GM12864 (cell line): ENCODE results near the gene USP15.

Experiments
- DNase-seq: peaks from one replicate; pipeline ENCODE4 v3.0.0-alpha.2; 2011; ENCODE audit warnings: low read depth
- H3K4me3 ChIP-seq: 2 replicates; pipeline ENCODE4 v1.5.1; 2011; ENCODE audit warnings: mild to moderate bottlenecking, low read depth, low read length, control low read depth
- TF ChIP-seq, protein P1 (sequence below): IDR thresholded peaks from 2 replicates; pipeline ENCODE4 v1.5.1; 2011; ENCODE audit warnings: low read depth, mild to moderate bottlenecking, moderate library complexity, low read length, control low read depth, inconsistent platforms; ENCODE audit errors: missing control alignments

Gene USP15

DNA sequence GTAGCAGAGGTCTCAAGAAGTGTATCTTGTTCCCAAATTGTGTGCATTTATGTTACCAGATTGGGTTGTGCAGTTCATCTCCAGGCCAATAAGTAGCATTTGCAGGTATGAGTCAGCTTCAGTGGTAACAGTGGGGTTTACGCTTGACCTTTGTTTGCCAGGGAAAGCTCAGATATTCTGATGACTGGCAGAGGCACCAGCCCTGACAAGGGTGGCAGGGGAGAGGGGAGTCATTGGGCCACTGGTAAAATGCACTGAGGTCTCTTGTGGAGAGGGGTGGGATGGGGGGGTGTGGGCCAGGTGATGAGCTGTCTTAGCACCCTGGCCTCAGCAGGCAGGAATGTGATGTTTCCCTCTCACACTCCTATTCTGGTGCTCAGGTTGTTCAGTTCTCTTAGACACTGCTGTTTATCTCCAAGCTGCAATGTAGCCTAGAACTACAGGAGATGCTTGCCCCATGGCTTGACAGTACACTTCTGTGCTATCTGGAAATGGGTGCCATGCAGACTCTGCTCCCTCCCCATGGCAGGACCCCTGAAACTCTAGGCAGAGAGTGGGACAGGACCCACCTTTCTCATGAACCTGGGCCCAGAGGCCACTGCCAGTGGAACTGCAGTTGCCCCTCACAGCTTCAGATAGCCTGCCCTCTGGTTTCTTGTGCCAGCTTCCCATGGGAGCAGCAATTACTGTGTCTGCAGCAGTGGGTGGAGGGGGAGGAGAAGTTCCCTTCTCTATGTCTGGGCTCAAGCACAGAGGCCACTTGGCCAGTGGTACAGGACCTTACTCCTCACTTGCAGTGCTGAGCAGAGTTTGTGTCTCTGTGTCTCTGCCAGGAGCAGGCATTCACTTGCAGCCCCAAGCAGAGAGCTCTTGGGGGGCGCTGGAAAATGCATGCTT, 31.9 kb downstream of the USP15 start:
- TF ChIP-seq, protein P1, sequence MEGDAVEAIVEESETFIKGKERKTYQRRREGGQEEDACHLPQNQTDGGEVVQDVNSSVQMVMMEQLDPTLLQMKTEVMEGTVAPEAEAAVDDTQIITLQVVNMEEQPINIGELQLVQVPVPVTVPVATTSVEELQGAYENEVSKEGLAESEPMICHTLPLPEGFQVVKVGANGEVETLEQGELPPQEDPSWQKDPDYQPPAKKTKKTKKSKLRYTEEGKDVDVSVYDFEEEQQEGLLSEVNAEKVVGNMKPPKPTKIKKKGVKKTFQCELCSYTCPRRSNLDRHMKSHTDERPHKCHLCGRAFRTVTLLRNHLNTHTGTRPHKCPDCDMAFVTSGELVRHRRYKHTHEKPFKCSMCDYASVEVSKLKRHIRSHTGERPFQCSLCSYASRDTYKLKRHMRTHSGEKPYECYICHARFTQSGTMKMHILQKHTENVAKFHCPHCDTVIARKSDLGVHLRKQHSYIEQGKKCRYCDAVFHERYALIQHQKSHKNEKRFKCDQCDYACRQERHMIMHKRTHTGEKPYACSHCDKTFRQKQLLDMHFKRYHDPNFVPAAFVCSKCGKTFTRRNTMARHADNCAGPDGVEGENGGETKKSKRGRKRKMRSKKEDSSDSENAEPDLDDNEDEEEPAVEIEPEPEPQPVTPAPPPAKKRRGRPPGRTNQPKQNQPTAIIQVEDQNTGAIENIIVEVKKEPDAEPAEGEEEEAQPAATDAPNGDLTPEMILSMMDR = no peak
- no peak for DNase-seq
- H3K4me3 ChIP-seq = no peak overlapping the region

DNA sequence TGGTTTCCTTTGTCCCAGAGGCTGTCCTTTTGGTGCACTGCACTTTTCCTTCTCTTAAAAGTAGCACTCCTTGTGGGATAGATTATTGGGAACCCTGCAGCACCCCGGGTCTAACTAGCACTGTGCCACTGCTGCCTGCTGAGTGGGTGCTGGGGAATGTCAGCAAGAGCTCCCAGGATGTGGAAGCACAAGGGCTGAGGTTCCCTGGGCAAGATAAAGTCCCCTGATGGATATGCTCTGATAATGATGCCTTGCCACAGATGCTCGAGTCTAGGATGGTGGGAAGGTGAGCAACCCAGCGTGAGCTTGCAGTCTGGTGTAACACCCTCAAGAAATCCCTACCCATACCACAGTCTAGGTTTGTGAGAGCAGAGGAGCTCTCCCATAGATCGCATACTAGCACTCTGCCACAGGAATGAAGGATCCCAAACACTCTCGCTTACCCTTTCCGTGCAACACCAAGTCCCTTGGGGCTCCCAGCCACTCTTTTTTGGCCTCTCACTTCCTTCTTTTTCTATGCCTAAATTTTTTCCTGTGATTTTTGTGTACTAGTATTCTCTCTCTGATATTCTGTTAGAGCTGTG, 32.6 kb downstream of the USP15 start:
- H3K4me3 ChIP-seq = no peak overlapping the region
- no peak for DNase-seq
- TF ChIP-seq, protein P1 = no peak

DNA sequence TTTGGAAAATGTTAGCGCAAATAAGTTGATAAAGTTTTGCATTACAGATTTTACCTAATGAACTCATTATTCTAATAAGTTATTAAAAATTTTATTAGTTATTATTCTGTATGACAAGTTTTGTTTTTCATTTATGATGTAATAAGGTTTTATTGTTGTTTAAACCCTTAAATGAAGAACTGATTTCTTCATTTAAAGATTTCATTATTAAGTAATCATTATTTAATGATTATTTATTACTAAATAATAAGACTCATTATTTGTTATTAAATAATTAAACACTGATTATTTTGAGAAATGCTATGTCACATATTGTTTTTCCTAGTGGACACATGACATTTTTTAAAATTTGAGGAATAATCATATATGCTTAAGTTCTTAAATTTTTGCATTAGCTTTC, 34.2 kb downstream of the USP15 start:
- H3K4me3 ChIP-seq = no peak overlapping the region
- TF ChIP-seq, protein P1 = no peak
- DNase-seq = no peak

DNA sequence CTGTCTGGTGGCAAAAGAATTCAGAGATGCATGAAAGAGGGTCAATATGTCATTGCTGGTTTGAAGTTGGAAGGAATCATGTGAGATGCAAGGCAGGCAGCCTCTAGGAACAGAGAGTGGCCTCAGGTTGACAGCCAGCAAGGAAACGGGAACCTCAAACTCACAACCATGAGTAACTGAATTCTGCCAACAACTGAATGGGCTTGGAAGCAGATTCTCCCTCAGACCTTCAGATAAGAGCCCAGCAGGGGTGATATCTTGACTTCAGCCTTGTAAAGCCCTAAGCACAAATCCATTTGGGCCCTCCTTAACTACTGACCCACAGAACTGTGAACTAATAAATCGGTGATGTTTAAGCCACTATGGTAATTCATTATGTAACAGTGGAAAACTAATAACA, 35.8 kb downstream of the USP15 start:
- no peak overlapping the region for H3K4me3 ChIP-seq
- TF ChIP-seq, protein P1 = no peak
- DNase-seq = no peak

DNA sequence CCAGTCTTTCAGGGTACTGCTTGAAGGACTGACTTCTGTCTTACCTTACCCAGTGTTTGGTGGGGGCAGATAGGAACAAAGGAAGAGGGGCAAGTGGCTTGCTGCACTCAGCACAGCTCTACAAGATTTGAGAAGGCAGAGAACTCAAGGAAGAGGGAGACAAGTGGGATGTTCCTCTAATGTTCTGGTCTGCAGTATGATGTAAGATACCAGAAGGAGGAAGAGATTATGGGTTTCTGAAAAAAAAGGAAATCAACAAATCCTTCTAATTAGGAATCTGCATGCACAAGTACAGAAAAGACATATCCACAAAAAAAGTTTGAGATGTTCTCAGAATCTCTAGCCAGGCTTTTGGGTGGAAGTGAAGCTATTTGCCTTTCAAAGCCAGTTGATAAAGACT, 37.1 kb downstream of the USP15 start:
- H3K4me3 ChIP-seq = no peak overlapping the region
- TF ChIP-seq, protein P1 = no peak
- no peak for DNase-seq

DNA sequence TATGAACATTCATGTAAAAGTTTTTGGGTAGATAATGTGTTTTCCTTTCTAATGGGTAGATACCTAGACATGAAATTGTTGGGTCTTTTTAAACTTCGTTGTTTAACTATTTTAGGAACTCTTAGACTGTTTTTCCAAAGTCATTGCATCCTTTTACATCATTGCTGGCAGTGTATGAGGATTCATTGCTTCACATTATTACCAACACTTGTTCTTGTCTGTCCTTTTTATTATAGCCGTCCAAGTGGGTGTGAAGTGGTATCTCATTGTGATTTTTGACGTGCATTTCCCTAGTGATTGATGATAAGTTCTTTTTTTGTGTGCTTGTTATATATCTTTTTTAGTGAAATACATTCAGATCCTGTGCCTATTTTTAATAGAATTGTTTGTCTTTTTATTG, 39.4 kb downstream of the USP15 start:
- DNase-seq = no peak
- no peak overlapping the region for H3K4me3 ChIP-seq
- TF ChIP-seq, protein P1 = no peak
